Stimulated activated CD8-positive, alpha-beta memory T cell treated with anti-CD3 and anti-CD28 coated beads, Interleukin-2, amount 100 ng/mL, for 1 hour (primary cell): ENCODE data around the gene SLC1A1.
"Not testable (repeated sequence)": the region's sequence is repeated elsewhere in the genome, so short reads cannot be mapped to it uniquely, and the experiment has no call there.

Source experiments
- DNase-seq, 2 donors: peaks; one replicate each; pipeline ENCODE4 v3.0.0-alpha.2; 2020; ENCODE audit warnings: low read depth in 2 of 2

Gene SLC1A1

DNA sequence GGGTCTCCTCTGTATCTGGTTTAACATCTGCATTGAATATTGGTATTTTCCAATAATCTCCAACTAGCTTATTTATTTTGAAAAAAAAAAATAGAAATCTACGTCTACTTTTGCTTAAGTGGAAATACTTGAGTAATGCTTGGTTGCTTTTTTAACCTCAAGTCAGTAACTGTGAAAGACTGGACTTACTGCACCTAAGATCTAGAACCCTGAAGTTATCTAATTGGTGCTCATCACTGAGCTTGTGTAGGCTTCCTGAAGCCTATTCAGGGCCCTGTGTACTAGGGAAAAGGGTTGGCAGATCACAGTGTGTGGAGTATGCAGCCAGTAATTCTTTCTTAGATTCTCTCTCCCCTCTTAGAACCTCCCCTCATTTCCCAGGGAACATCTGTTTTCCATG, 16.2 kb downstream of the SLC1A1 start:
- DNase-seq, result no peak

DNA sequence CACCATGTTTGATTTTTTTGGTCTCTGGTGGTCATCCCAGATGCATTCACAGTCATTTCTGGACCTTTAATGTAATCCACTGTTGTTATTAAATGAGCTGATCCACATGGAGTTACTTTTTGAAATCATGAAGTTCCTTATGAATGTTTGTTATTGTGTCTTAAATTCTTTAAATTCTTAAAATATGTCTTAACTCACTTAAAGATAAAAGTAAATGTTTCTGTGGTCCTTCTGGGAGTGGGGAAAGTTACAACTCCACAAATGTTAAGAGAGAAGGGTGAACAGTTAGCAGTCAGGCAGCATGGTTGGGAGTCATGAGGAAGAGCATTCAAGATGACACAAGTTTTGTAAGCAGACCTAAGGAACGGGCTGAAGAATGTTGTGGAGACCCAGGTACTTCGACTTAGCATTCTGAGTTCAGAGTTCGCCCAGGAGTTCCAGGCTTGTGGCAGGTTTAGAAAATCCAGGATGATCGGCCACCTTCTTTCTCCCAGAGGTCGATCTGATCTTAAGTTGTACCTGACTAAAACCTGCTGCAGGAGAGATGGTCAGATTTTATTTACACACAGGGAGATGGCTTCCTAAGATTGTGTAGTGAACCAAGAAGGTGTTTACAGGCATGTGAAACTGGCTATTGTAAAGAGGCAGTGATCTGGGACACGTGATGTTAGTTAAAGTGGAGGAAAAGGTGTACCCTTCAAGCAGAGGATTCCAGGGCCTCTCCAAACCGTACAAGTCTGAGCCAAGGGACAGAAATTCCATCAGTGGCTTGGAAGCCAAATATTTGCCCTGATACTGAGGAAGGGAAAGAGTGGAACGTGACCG, 17.2 kb downstream of the SLC1A1 start:
- DNase-seq, result no peak

DNA sequence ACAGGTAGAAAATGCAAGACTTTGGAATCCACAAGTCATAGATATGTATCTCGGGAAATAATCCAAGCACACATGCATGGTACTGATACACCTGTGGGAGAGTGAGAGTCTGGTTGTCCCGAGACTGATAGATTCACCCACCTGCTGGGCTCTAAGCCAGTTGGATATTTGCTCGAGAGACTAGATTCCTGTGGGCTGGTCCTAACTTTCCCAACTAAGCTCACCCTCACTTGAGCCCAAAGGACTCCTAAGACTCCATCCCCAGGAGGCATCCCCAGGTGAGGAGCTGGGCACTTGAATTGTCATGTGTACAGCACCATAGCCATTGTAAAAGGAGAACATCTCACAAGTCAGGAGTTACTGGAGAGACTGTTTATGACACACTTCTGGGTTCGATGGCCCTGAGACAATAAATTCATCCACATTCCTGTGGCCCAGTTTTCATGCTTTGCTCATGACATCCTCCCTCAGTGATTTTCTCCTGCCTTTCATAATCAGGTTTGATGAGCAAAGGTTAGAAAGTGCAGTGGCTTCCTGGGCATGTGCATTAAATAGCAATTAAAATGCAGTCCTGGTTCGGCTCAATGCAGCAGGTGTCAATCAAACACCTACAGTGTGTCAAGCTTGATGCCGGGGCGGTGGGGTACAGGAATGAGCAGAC, 18.1 kb downstream of the SLC1A1 start:
- DNase-seq, result no peak

DNA sequence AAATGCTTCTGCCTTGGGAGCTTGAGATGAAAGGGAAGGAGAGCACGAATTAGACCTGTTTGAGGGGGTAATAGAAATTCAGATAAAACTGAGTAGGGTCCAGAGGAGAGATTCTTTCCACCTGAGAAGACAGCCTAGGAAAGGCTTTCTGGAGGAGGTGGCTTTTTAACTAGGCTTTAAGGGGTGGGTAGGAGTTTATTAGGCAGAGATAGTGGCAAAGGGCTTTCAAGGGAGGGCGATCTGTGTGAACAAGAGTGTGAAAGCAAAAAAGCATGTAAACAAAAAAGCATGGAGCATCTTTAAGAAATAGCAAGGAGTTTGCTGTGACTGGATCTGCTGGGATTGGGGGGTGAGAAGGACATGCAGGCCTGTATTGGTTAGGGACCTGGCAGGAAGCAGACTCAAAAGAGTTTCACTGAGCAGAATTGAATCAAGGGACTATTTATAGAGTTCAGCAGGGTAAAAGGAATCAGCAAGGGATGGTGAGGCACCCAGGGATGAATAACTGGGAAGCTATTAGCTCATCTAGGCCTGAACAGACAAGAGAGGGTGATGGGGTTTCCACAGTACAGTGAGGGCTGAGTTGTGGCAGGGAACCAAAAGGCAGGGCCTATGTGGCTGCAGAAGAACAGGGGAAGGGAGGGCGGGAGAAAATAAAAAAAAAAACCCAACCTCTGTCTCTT, 18.8 kb downstream of the SLC1A1 start:
- DNase-seq, result no peak

DNA sequence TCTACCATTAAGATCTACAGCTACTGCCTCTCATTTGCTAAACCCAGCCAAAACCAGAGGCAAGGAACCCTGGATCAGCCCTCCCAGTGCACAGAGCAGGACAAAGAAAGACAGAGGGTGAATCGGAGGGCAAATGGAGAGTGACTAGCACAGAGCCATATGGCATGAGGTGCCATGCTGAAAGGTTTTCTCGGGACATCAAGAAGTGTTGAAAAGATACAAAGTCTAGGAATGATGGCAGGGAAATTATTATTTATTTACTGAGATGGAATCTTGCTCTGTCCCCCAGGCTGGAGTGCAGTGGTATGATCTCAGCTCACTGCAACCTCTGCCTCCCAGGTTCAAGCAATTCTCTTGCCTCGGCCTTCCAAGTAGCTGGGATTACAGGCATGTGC, 19.3 kb downstream of the SLC1A1 start:
- no peak for DNase-seq

DNA sequence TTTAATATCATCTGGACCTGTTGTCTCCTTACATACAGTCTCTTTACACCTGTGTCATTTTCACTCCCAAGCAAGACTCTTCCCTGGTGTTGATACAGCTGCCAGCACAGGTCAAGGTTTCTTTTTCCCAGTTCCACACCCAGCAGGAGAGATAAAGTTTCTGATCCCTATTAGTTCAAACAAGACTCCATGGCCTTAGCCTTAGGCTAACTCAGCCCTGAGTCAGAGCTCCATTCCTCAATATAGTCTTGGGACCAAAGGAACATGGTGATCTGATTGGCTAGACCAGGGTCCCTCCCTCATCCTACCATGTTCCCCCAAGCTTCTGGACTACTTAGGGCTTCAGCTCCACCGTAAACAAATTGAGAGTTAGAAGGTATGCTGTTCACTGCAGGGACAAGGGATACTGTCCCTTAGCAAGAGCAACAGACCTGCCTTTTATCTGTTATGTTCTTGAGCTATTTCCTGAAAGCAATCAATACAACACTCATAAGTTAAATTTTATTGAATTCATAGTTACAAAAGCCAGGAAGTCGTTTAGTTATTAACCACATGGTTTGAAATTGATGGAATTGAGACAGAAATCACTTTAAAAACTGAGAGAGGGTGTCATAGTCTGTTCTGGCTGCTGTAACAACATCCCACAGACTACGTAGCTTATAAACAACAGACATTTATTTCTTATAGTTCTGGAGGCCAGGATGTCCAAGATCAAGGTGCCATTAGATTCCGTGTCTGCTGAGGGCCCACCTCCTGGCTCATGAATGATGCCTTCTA, 20.5 kb downstream of the SLC1A1 start:
- DNase-seq, result no peak

DNA sequence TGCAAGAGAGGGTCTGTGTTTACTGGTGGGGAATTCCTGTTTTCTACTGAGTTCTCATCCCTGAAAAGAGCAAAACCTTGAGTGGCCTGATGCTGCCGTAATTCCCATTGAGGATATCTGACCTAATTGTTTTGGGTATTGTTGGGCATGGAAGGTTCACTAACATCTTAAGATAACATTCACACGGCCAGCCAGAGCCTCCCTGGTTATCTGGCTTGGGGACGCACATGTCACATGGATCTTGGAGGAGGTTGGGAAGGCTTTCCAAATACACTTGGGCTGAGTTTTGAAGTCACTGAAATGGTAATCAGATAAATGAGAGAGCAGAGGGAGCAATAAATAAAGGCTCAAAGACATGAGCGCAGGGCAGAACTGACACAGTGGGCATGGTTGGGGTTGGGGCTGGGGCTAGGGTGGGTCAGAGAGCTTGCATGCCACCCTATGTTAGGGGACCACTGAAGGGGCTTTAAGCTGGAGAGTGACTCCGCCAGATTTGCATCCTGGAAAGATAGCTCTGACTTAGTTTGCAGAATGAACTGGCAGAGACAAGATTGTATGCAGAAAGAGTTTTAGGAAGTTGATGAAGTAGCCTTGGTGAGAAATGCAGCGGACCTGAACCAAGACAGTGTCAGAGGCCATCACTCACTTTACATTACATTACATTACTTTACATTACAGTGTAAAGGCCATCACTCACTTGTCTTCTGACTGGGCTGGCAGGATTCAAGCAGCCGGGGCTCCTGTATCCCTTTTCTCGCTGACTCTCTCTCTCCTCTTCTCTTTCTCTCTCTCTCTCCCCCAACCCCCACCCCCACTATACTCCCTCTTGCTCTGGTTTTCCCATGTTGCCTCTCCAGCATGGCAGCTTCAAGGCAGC, 24.2 kb downstream of the SLC1A1 start:
- DNase-seq, result no peak

DNA sequence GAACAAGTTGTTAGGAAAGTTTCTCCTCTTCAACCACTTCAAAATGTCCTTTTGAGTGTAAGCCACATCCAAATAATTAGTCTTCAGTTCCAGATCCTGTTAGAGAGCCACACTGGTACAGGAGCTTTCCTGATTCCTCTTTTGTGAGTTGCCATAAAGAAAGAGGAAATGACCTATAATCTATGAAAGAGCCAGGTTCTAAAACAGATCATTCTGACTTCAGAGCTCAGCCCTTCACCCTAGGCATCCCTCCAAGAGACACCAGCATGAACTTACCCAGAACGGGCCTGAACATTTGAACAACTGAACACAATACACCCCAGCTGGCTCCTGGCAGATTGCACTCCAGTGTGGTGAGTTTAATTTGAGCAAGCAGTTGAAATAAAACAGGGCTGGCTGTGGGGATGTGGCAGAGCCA, 25.7 kb downstream of the SLC1A1 start:
- no peak for DNase-seq

DNA sequence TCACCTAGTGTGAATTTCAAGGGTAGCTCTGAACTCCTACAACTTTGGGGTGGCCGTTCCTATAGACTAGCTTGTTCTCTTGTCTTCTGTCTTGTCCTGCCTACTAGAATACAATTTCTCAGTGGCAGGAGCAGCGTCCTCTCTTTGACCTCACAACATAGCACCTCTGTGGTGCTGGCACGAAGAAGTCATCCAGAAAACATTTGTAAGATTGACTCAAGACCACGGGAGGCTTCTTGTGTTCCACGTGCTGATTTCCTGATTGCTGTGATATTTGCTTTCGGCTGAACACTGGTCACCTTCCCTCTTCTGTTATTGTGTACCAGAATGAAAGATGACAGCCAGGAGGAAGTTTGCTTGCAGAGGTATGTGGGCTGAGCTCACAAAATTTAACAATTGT, 27.0 kb downstream of the SLC1A1 start:
- no peak for DNase-seq

DNA sequence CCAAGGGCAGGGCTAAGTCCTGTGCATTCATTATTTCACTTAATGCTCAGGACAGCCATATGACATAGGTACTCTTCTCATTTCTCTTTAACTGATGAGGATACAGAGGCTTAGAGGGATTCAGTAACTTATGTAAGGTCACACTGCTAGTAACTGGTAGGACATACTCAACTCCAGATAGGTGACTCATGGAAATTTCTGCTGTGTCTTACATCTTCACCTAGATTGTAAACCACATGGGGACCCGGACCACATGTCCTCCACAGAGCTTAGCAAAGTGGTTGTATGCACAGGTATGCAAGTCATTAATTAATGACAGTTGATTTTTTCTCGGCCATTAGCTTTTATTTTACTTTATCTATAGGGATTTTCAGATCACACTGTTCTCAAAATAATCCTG, 29.3 kb downstream of the SLC1A1 start:
- DNase-seq, result no peak

DNA sequence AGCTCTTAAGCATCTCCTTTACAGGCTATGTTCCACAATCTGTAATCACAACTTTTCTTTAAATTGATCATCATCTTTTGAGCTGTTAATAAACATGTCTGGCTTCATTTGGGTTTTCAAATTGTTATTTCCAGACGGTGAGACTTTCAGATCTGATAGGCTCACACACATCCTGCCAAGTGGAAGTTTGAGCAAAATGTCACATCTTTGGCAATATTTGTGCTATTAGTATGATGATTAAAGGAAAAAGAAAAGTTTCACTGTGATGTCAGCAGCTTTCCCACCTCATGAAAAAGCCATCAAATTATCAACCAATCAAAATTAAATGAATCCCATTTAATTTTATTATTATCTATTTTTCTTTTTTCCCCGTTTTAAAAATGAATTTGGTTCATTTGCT, 29.8 kb downstream of the SLC1A1 start:
- DNase-seq, result no peak

DNA sequence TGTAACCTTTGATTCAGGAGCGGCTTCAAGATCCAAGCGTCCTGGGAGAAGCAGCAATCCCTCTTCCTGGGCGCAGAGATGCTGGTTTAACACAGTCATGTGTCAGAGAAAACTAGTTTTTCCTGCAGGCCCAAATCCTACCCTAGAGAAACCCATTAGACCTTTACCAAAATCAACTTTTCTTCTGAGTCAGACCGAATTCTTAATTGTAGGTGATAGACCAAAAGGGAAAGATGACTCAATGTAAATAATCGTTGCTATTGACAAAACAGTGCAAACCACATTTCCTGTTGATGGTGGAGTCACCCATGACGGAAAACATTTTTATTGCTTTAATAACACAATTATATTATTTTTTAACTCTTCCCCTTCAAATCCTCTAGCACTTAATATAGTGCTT, 40.1 kb downstream of the SLC1A1 start:
- no peak for DNase-seq

DNA sequence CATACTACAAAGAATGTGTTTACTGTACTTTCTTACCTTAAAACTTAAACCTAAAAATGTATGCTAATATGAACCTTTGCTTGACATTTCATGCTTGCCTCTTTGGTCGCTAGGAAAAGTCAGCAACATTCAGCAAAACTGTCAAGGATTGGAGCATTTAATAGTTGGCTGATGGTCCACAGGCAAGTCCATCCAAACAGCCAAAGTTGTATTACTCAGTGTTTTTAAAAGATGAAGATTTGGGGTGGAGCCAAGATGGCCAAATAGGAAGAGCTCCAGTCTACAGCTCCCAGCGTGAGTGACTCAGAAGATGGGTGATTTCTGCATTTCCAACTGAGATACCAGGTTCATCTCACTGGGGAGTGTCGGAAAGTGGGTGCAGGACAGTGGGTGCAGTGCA, 40.6 kb downstream of the SLC1A1 start:
- not testable (repeated sequence) for DNase-seq

DNA sequence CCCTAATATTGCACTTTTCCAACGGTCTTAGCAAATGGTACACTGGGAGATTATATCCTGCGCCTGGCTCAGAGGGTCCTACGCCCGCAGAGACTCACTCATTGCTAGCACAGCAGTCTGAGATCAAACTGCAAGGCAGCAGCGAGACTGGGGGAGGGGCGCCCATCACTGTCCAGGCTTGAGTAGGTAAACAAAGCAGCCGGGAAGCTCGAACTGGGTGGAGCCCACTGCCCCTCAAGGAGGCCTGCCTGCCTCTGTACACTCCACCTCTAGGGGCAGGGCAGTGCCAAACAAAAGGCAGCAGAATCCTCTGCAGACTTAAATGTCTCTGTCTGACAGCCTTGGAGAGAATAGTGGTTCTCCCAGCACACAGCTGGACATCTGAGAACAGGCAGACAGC, 41.1 kb downstream of the SLC1A1 start:
- not testable (repeated sequence) for DNase-seq

DNA sequence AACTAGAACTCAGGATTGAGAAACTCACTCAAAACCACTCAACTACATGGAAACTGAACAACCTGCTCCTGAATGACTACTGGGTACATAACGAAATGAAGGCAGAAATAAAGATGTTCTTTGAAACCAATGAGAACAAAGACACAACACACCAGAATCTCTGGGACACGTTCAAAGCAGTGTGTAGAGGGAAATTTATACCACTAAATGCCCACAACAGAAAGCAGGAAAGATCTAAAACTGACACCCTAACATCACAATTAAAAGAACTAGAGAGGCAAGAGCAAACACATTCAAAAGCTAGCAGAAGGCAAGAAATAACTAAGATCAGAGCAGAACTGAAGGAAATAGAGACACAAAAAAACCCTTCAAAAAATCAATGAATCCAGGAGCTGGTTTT, 43.6 kb downstream of the SLC1A1 start:
- not testable (repeated sequence) for DNase-seq

DNA sequence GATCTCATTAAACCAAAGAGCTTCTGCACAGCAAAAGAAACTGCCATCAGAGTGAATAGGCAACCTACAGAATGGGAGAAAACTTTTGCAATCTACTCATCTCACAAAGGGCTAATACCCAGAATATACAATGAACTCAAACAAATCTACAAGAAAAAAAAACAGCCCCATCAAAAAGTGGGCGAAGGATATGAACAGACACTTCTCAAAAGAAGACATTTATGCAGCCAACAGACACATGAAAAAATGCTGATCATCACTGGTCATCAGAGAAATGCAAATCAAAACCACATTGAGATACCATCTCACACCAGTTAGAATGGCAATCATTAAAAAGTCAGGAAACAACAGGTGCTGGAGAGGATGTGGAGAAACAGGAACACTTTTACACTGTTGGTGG, 45.9 kb downstream of the SLC1A1 start:
- not testable (repeated sequence) for DNase-seq

DNA sequence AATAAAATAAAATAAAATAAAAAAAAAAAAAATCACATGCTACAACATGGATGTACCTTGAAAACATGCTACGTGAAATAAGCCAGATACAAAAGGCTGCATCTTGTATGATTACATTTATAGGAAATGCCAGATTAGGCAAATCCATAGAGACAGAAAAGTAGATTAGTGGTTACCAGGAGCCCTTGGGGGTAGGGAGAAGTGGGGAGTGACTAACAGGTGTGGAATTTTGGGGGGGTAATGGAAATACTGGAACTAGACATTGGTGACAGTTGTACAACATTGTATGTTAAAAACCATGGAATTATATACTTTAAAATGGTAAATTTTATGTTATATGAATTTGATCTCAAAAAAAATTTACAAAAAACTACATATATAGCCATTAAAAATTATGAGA, 47.3 kb downstream of the SLC1A1 start:
- no peak for DNase-seq

DNA sequence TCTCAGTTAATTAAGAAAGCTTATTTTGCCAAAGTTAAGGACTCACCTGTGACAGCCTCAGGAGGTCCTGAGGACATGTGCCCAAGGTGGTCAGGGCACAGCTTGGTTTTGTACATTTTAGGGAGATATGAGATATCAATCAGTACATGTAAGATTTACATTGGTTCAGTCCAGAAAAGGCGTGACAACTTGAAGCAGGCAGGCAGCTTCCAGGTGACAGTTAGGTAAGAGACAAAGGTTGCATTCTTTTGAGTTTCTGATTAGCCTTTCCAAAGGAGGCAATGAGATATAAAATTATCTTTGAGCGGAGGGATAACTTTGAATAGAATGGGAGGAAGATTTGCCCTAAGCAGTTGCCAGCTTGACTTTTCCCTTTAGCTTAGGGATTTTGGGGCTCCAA, 47.8 kb downstream of the SLC1A1 start:
- DNase-seq, result no peak

DNA sequence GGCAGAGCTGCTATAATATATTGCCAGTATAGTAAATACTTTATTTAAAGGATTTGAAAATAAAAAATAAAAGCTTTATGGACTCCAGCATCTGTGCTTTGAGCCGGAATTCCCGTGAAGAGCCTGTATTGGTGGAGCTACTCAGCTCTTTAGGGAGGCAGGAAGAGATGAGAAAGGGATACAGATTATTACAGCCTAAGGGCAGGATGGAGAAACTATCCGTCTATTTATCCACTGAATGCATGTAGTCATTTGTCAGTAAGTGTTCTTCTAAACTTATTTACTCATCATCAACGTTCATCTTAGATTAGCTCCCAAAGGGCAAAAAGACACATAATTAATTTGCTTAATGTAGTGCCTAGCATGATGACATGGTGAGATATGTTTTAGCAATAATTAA, 48.4 kb downstream of the SLC1A1 start:
- no peak for DNase-seq

DNA sequence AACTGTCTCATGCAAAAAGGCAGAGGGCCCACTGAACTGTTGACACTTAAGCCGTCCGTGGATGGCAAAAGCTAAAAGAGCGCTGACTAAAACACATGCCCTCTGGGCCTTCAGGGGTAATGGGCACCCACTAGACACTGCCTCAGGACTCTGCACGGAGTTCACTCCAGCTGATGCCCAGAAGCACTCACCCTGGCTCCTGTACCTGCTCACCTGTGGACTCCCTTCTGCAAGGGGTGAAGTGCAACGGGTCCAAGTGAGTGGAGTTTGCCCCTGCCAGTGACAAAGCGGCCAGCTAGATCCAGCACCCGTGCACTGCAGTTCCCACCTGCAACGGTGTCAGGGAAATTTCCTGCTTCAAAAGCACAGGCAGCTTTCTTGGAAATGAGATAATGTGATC, 50.2 kb downstream of the SLC1A1 start:
- DNase-seq, result no peak

DNA sequence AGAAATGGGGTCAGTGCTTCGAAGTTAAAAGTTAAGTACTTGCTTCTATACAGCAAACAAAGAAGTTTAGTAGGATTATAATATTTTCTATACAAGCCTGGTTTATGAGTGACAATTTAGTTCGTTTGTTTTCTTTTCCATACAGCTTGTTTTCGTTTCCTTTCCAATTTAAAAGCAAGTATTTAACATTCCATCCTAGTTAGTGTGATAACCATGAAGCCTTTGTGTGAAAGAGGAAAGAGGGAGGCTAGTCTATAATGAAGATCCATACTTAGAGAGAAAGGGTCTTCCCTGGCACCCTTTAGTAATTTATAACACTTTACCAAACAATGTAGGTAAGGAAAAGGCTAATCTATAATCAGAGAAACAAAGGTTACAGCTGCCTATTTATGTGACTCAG, 51.0 kb downstream of the SLC1A1 start:
- DNase-seq, result no peak
